Muscle of arm (tissue), 12 donors: ENCODE results near the gene NCKAP5. TPM values are rescaled to one million over a fixed set of nuclear protein-coding genes. Genes with fewer than 3 reads are reported as not detected.

ENCODE experiments used
- DNase-seq: peaks from one replicate; pipeline ENCODE4 v3.0.0-alpha.2; 2013
- polyA plus RNA-seq, 12 donors: library from polyadenylated mRNA; unstranded; fragments of 120-200 nt; gene quantifications; one replicate each; pipeline ENCODE4 v1.2.1, GENCODE V29; 2013; ENCODE audit not compliant: insufficient read length in 12 of 12

Gene NCKAP5
- polyA plus RNA-seq, 12 donors, result 3.1 to 17.3 (median 5.4) TPM; not detected in 1

- DNase-seq, result no peak
Measured at GRCh38 chr2:133012847-133013734, 555.2 kb downstream of the NCKAP5 start.

- DNase-seq, result no peak
Measured at GRCh38 chr2:133004623-133005022, 563.6 kb downstream of the NCKAP5 start.

- no peak for DNase-seq
Measured at GRCh38 chr2:132999421-132999820, 568.8 kb downstream of the NCKAP5 start.

GRCh38 chr2:132998221-132998620 lies 570.0 kb downstream of the NCKAP5 start:
- DNase-seq, result no peak

- DNase-seq, result no peak
Measured at GRCh38 chr2:132991471-132992045, 576.7 kb downstream of the NCKAP5 start.

GRCh38 chr2:132984731-132985130 lies 583.5 kb downstream of the NCKAP5 start:
- no peak for DNase-seq

- no peak for DNase-seq
Measured at GRCh38 chr2:132980304-132980703, 588.0 kb downstream of the NCKAP5 start.

- DNase-seq, result no peak
Measured at GRCh38 chr2:132979339-132980093, 588.7 kb downstream of the NCKAP5 start.

GRCh38 chr2:132978840-132979239 lies 589.4 kb downstream of the NCKAP5 start:
- no peak for DNase-seq

GRCh38 chr2:132977812-132978529 lies 590.3 kb downstream of the NCKAP5 start:
- no peak for DNase-seq

GRCh38 chr2:132975193-132976105 lies 592.8 kb downstream of the NCKAP5 start:
- no peak for DNase-seq

- no peak for DNase-seq
Measured at GRCh38 chr2:132974467-132975095, 593.7 kb downstream of the NCKAP5 start.

GRCh38 chr2:132971310-132972061 lies 596.8 kb downstream of the NCKAP5 start:
- no peak for DNase-seq

GRCh38 chr2:132969371-132969985 lies 598.8 kb downstream of the NCKAP5 start:
- no peak for DNase-seq

GRCh38 chr2:132965460-132965859 lies 602.8 kb downstream of the NCKAP5 start:
- DNase-seq, result no peak

- DNase-seq, result no peak
Measured at GRCh38 chr2:132963161-132963560, 605.1 kb downstream of the NCKAP5 start.

GRCh38 chr2:132958887-132959286 lies 609.4 kb downstream of the NCKAP5 start:
- DNase-seq, result no peak

GRCh38 chr2:132955871-132956615 lies 612.2 kb downstream of the NCKAP5 start:
- no peak for DNase-seq
